K562 (cell line): Measurements from ENCODE around the gene WASF2. TPM values are rescaled to one million over a fixed set of nuclear protein-coding genes. Genes with fewer than 3 reads are reported as not detected.
A peak's percentile ranks its signal among the peaks of the same experiment; 100 is the strongest.

ENCODE experiments used
- ATF2 ChIP-seq: sonication (generic); formaldehyde crosslinking; IDR thresholded peaks from 2 replicates; pipeline ENCODE4 v1.8.1; 2022; ENCODE audit warnings: missing genetic modification reagents
- CTCFL ChIP-seq: IDR thresholded peaks from 2 replicates; pipeline ENCODE4 v1.6.1; 2011; ENCODE audit warnings: borderline replicate concordance, low read depth, mild to moderate bottlenecking, moderate library complexity, low read length; ENCODE audit not compliant: insufficient read depth, poor library complexity, severe bottlenecking
- E2F1 ChIP-seq: sonication (generic); formaldehyde crosslinking; IDR thresholded peaks from 2 replicates; pipeline ENCODE4 v1.8.1; 2023; ENCODE audit warnings: mild to moderate bottlenecking, missing genetic modification reagents, moderate library complexity
- HOMEZ ChIP-seq: fragments of 250-450 bp; sonication (Bioruptor Pico); IDR thresholded peaks from 2 replicates; pipeline ENCODE4 v1.4.0; 2020; ENCODE audit warnings: mild to moderate bottlenecking, moderate library complexity
- ILK ChIP-seq: fragments of 450-650 bp; IDR thresholded peaks from 2 replicates; pipeline ENCODE4 v1.6.1; 2016; ENCODE audit warnings: missing genetic modification characterization, low read depth, mild to moderate bottlenecking, missing compliant biosample characterization, moderate library complexity, borderline replicate concordance
- MAX ChIP-seq: sonication (generic); formaldehyde crosslinking; IDR thresholded peaks from 2 replicates; pipeline ENCODE4 v1.9.0; 2022; ENCODE audit warnings: mild to moderate bottlenecking, missing genetic modification reagents
- NFIC ChIP-seq: fragments of 450-650 bp; IDR thresholded peaks from 2 replicates; pipeline ENCODE4 v1.6.1; 2017; ENCODE audit warnings: mild to moderate bottlenecking, inconsistent platforms
- TSHZ1 ChIP-seq: fragments of 250-450 bp; sonication (Bioruptor Pico); IDR thresholded peaks from 2 replicates; pipeline ENCODE4 v1.4.0; 2020; ENCODE audit warnings: mild to moderate bottlenecking, moderate library complexity
- ZBTB11 ChIP-seq, 3 experiments: fragments of 200-800 bp in 1 of 3; fragments of 250-450 bp in 1 of 3; fragments of 450-650 bp in 1 of 3; sonication (Bioruptor Pico) in 1 of 3; sonication (Bioruptor generic) in 1 of 3; formaldehyde crosslinking in 1 of 3; IDR thresholded peaks; 2 replicates each; pipeline versions ENCODE4 v1.6.1 to v1.8.0; 2016 to 2022; ENCODE audit warnings: mild to moderate bottlenecking in 2 of 3, missing genetic modification characterization in 2 of 3, missing compliant biosample characterization in 1 of 3, moderate library complexity in 1 of 3
- ZNF24 ChIP-seq: fragments of 450-650 bp; IDR thresholded peaks from 2 replicates; pipeline ENCODE4 v1.6.1; 2016
- polyA plus RNA-seq, 8 experiments: library from polyadenylated mRNA; depleted of rRNA in 4 of 8; stranded (reverse) in 5 of 8; unstranded in 3 of 8; fragments of >200 nt; fragmentation: Nextera tagmentation in 2 of 8; fragmentation: Illumina TruSeq in 1 of 8; extraction: Ambion mirVana in 2 of 8; extraction: Trizol in 1 of 8; gene quantifications; 2 replicates each; pipeline versions ENCODE4 v1.2.1 to v1.2.3, GENCODE V29; 2011 to 2014; ENCODE audit warnings: inconsistent platforms in 1 of 8, missing spikeins in 1 of 8
- total RNA-seq, 7 experiments: library from RNA; depleted of rRNA in 6 of 7; stranded (reverse); fragments of >200 nt in 6 of 7; fragmentation: Illumina TruSeq in 2 of 7; extraction: Trizol in 2 of 7; gene quantifications; 2 replicates each; pipeline versions ENCODE4 v1.2.1 to v1.2.3, GENCODE V29; 2011 to 2021; ENCODE audit warnings: low replicate concordance in 1 of 7

Gene WASF2
- total and polyA plus RNA-seq, 9 of the 15 experiments (the other 6 are each of a cell fraction or from before 2014, with no cell fraction given): 8.2 to 163 (median 31.2) TPM

GRCh38 chr1:27517907-27518718, 28.1 kb upstream of the WASF2 start (continued):
- TF ChIP-seq HOMEZ (CRISPR knock-in tag) (no peak), NFIC (peak; percentile 69), MAX (peak; percentile 67), TSHZ1 (no peak), ZNF24 (peak; percentile 8; the same call in 1 of the 2 replicates), ILK (tag) (no peak), ZBTB11 (CRISPR knock-in tag; IDR thresholded peaks at IDR 0.05) (no peak), E2F1 (CRISPR knock-in tag) (no peak), ATF2 (no peak), CTCFL (no peak)
